ENCODE results near the gene ZNF283.
"Not testable (repeated sequence)": the region's sequence is repeated elsewhere in the genome, so short reads cannot be mapped to it uniquely, and the experiment has no call there.

ZNF283 gene

DNA sequence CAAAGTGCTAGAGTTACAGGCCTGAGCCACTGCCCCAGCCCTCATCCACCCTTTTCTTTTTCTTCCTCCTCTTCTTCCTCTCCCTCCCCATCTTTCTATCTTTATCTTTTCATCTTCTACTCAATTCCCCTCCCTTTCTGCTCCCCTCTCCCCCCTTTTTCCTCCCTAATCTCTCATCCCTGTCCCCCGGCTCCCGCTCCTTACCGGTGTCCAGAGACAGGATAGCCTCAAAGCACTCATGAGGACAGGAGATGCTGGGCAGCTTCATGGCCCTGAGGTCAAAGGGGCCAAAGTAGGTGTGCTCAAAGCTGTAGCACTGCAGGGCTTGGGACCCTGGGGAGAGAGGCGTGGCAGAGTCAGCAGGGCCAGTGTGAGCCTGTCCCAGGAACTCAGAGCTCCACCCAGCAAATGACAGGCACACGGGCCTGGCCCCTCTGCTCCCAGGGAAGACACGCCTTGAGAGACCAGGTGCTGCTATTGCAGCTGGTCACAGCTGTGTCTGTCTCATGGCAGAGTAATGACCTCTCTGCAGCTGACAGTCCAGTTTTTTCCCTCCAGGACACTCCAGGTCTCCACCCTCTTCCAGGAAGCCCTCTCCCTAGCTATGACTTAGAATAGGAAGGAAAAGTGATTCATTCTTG, 27.5 kb upstream of the ZNF283 start:
- DNase-seq (ENCODE audit: low read depth): no peak

DNA sequence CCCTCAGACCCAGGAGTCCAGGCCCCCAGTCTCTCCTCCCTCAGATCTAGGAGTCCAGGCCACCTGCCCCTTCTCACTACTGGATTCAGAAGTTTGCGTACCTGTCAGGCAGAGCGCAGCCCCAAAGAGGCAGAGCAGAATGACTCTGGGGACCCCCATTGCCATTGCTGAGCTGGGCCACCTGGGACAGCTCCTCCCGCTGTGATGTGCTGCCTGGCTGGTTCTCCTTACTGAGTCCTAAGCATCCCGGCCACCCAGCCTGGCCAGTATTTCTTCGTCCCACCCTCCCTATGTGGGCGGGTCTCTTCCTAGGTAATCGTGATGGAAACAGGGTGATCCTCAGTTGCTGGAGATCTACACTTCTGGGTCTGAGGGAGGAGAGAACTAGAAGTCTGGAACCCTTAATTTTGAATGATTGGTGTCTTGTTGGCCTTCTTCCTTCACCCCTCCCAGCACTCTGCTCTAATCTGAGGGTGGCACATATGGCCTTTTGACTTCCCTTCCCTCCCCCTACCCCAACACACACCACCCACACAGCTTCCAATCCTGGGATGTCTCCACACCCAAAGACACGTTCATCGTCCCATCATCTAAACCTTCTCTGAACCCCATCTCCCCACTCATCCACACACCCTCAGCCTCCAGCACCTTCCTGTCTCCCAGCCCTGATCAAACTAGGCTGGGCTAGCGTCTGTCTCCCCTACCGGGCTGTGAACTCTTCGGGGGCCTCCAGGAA, 24.7 kb upstream of the ZNF283 start, which contains the start of gene LYPD5:
TSS of gene LYPD5 (minus strand) at position 232 of the 736 bp plus-strand sequence. CDS start at position 165, 67 bp downstream.
- DNase-seq (ENCODE audit: low read depth): no peak

DNA sequence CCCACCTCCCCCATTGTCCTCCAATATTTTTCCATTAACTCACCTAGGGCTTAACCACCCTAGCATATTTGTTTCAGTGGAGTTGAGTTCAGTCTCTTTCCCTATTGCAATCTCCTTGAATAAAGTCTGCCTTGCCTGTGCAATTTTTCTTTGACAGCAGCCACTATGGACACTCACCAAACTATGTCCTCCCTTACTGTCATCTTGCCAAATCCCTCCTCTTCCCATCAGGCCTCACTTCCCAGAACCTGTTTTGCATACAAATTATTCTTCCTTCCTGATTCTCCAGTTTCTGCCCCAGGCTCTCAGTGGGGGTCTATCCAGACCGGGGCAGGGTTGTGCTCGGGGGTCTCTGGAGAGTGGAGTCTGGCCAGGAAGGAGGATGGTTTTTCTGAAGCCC, 22.7 kb upstream of the ZNF283 start:
- no peak for DNase-seq (ENCODE audit: low read depth)

DNA sequence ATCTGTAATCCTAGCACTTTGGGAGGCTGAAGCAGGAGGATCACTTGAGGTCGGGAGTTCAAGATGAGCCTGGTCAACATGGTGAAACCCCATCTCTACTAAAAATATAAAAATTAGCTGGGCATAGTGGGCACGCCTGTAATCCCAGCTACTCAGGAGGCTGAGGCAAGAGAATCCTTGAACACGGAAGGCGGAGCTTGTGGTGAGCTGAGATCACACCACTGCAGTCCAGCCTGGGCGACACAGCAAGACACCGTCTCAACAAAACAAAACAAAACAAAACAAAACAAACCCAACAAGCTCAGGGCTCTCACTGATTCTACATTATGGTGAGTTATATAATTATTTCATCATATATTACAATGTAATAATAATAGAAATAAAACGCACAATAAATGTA, 20.7 kb upstream of the ZNF283 start:
- not testable (repeated sequence) for DNase-seq (ENCODE audit: low read depth)

DNA sequence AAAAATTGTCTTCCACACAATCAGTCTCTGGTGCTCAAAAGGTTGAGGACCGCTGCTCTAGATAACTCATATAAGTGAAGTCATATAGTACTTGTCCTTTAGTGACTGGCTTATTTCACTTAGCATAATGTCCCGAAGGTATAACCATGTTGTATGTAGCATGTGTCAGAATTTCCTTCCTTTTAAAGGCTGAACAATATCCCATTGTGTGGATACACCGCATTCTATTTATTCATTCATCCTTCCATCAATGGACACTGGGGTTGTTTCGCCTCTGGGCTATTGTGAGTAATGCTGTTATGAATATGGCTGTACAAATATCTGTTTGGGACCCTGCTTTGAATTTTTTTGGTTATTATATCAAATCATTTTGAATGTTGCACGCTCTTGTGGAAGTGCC, 20.3 kb upstream of the ZNF283 start:
- no peak for DNase-seq (ENCODE audit: low read depth)

DNA sequence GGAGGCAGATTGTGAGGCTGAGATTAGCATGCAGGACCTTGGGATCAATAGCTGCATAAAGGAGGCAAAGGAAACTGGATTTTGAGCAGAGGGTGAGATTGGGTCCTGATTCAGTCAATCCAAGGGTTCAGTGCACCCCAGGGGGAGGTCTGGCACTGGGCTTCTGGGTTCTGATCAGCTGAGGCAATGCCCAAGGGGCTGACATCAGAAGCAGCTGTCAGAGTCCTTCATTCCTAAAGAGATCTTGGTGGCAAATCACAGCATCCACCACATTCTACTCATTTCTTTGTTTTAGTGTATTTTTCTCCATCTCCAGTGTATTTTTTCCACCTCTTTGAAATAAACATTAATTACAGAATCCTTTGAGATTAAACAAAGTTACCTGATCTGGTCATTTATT, 19.5 kb upstream of the ZNF283 start:
- DNase-seq (ENCODE audit: low read depth): no peak

DNA sequence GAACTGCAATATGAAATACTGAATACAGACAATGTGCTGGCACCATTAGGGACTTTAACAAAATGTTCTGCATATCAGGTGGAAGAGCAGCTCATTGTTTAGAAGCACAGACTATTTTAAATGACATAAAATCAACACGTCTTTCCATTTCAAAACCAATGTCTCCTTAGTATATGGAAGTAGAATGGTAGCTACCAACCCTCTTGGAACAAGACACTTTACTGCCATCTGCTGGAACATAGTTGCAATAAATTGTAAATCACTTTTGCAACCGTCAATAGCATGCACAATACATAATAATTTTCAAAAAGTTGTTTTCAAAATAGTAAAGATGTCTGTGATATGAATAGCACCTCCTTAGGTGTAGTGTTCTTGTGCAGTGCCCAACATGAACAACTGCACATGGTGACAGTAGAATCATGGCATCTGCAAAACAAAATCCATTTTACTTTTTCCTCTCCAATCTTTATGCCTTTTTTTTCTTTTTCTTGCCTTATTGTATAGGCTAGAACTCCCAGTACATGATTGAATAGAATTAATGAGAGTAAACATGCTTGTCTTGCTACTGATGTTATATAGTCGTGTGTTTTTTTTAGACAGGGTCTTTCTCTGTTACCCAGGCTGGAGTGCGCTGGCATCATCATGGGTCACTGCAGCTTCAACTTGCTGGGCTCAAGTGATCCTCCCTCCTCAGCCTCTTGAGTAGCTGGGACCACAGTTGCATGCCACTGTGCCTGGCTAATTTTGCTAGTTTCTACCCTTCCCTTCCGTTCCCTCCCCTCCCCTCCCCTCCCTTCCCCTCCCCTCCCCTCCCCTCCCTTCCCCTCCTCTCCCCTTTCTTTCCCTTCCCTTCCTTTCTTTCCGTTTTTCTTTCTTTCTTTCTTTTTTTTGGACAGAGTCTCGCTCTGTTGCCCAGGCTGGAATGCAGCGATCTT, 17.1 kb upstream of the ZNF283 start:
- DNase-seq (ENCODE audit: low read depth): no peak

DNA sequence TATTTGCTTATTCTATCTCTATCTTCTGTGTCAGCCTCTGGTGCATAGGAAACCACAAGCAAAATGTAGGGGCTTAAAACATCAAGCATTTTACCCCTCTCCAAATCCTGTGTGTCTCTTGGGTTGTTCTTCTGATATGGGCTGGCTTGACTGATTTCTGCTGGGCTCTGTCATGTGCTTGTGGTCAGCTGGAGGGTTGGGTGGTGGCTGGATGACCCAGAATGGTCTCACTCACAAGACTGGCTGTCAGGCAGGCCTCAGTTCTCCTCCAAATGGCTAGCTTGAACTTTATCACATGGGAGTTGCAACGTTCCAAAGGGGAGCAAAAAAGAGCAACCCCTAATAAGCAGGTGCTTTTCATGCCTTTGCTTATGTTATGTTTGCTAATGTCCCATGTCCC, 15.3 kb upstream of the ZNF283 start:
- no peak for DNase-seq (ENCODE audit: low read depth)

DNA sequence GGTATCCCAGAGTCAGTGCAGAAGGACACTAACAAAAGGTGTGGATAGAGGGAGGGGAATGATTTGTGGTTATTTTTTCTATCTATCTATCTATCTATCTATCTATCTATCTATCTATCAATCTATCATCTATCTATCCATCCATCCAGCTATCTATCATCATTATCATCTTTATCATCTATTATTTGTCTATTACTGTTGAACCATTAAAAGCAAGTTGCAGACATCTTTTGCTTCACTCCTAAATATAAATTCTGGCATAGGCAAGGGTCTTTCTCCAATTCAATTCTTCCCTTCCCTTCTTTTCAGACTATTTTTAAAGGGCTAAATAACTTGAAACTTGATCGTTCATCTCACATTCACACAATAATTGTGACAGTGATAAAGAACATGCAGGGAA, 14.9 kb upstream of the ZNF283 start:
- no peak for DNase-seq (ENCODE audit: low read depth)

DNA sequence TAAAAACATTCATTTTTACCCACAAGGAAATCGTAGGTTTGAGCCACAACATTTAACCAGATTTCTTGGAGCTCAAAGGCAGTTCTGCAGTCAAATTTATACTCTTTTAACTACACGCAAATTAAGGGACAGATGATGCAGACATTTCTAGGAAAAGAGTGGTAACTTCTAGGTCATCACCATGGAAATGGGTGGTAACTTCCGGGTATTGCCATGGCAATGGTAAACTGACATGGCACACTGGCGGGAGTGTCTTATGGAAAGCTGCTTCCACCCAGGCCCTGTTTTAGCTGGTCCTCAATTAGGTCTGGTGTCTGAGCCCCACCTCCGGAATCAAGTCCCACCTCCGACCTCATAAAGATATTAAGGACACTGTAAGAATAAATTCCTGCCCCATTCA, 14.4 kb upstream of the ZNF283 start:
- DNase-seq (ENCODE audit: low read depth): no peak

DNA sequence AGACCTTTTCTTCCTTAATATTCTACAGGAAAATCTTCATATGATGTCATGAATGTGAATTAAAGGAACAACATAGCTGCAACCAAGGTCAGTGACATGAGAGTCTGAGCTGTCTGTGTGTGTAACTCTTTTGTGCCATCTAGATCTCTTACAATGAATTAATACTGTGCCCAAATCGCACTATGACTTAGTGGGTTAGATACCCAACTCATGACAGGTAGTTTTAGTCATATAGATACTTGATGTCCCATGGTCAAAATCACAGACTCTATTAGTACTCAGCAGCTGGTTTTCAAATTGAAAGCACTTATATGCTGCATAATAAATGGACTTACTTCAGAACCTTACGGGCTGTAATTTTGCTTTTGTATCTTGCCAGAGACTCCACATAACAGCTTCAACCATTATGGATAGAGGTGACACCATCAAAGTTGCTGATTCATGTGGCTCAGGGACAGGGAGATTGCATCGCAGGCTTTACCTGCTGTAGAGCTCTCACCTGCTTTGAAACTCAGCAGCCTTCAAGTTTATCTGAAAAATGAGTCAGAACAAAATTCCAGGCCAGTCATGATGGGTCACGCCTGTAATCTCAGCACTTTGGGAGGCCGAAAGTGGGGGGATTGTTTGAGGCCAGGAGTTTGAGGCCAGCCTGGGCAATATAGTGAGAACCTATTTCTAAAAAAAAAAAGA, 12.3 kb upstream of the ZNF283 start:
- no peak for DNase-seq (ENCODE audit: low read depth)

DNA sequence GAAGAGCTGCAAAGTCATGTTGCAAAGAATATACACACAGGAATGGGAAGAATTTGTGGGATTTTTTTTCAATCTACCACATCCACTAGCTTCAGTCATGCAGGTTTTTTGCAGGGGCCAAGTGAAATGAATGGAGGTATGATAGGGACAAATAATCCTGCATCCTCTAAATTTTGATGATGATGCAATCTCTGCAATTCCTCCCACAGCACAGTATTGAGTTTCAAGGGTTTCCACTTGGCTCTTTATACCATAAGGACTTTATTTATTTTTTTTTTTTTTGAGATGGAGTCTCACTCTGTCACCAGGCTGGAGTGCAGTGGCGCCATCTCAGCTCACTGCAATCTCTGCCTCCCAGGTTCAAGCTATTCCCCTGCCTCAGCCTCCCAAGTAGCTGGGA, 9.7 kb upstream of the ZNF283 start:
- DNase-seq (ENCODE audit: low read depth): not testable (repeated sequence)

DNA sequence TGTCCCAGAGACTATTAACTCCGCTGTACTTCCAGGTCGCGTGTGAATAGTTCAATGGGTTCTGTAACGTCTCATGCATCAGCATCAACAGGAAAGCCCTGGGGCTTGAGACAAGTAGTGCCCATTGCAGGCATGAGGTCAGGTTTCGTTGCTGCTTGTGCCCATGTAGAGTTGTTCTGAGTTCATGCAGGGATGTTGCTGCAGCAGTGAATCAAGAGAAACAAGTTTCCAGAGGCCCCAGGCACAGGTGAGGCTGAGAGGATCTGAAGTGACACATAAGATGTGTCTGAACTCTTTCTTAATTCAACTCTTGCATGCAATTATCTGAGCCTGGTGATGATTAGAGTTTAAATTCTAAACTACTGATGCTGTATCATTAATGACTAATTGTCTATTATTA, 8.6 kb upstream of the ZNF283 start:
- no peak for DNase-seq (ENCODE audit: low read depth)

DNA sequence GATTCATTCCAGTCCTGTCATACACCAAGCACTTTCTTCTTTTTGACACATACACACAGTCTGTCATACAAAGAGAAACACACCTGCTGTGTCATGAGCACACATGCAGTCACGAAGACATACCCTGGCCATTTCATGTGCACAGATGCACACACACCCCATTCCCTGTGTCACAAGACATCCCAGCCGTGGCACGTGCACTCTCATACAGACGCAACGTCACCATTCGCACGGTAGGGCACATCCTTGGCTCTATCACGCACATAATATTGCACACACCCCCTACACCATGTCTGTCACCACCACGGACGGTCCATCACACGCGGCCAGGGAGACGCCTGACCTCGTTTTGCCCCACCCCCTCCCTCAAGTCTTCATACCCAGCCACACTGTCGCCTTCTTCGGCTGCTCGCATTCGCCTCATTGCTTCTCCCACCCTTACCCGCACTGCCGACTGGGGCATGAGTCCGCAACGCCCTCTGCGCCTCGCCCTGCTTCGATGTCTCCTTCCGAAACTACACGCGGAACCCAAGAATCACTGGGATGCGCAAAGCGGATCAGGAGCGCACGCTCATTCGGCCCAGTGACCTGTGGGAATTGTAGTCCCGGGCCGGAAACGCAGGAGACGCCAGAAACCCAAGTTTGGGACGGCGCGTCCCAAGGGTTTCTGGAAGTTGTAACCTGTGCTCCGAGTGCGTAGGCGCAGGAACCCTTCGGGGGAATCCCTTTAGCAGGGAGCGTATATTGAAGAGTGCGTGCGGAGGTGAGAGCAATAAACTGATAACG, 6.8 kb upstream of the ZNF283 start:
- DNase-seq (ENCODE audit: low read depth): no peak

DNA sequence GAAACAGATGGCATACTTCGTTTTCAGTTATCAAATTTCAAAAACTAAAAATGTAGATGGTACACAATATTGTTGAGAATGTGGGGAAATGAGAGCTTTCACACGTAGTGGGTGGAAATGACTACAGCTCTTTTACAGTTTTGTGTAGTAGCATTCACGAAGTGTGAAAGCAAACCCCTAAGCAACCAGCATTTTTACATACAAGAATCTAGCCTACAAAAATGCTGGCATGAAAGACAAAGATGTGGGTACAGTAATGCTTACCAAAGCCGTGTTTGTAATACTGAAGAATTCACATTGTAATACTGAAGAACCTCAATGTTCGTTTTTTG, 6.3 kb upstream of the ZNF283 start:
- no peak for DNase-seq (ENCODE audit: low read depth)

DNA sequence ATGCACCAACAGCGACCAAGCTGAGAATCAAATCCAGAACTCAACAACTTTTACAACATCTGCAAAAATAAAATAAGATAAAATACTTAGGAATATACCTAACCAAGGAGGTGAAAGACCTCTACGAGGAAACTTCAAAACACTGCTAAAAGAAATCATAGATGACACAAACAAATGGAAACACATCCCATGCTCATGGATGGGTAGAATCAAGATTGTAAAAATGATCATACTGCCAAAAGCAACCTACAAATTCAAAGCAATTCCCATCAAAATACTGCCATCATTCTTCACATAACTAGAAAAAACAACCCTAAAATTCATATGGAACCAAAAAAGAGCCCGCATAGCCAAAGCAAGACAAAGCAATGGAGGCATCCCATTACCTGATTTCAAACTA, 3.3 kb upstream of the ZNF283 start:
- not testable (repeated sequence) for DNase-seq (ENCODE audit: low read depth)

DNA sequence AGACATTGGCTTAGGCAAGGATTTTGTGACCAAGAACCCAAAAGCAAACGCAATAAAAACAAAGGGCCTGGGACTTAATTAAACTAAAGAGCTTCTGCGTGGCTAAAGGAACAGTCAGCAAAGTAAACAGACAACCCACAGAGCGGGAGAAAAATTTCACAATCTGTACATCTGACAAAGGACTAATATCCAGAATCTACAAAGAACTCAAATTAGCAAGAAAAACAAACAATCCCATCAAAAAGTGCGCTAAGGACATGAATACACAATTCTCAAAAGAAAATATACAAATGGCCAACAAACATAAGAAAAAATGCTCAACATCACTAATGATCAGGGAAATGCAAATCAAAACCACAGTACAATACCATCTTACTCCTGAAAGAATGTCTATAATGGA, 2.5 kb upstream of the ZNF283 start:
- DNase-seq (ENCODE audit: low read depth): not testable (repeated sequence)

DNA sequence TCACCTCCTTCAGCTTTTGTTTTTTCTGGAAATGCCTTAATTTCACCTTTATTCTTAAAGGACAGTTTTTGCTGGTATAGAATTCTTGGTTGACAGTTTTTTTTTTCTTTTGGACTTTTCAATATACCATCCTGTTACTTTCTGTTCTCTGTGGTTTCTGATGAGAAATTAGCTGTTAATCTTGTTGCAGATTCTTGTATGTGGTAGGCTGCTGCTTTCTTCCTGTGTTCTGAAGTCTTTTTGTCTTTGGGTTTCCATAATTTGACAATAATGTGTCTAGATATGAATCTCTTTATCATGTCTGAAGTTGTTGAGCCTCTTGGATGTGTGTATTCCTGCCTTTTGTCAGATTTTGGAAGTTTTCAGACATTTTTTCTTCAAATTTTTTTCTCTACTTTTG, 12.0 kb downstream of the ZNF283 start:
- DNase-seq (ENCODE audit: low read depth): no peak

DNA sequence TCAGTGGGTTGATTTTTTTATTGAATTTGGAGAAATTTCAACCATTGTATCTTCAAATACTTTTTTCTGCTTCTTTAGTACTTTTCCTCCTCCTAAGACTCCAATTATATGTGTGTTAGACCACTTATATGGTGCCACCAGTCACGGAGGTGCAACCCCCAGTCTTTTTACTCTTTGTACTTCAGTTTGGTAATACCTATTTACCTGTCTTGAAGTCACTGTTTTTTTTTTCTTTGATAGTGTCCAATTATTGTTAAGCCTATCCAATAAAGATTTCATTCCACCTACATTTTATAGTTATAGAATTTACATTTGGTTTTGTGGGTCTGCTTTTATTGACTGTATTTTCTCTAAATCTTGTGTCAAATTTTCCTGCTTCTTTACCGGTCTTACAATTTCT, 14.9 kb downstream of the ZNF283 start:
- no peak for DNase-seq (ENCODE audit: low read depth)

DNA sequence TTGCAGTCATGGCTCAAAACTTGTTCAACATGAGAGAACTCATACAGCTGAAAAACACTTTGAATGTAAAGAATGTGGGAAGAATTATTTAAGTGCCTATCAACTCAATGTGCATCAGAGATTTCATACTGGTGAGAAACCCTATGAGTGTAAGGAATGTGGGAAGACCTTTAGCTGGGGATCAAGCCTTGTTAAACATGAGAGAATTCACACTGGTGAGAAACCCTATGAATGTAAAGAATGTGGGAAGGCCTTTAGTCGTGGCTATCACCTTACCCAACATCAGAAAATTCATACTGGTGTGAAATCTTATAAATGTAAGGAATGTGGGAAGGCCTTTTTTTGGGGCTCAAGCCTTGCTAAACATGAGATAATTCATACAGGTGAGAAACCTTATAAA, 20.1 kb downstream of the ZNF283 start:
- DNase-seq (ENCODE audit: low read depth): no peak

DNA sequence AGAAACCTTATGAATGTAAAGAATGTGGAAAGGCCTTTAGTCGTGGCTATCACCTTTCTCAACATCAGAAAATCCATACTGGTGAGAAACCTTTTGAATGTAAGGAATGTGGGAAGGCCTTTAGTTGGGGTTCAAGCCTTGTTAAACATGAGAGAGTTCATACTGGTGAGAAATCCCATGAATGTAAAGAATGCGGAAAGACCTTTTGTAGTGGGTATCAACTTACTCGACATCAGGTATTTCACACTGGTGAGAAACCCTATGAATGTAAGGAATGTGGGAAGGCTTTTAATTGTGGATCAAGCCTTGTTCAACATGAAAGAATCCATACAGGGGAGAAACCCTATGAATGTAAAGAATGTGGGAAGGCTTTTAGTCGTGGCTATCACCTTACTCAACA, 20.8 kb downstream of the ZNF283 start:
- DNase-seq (ENCODE audit: low read depth): no peak

DNA sequence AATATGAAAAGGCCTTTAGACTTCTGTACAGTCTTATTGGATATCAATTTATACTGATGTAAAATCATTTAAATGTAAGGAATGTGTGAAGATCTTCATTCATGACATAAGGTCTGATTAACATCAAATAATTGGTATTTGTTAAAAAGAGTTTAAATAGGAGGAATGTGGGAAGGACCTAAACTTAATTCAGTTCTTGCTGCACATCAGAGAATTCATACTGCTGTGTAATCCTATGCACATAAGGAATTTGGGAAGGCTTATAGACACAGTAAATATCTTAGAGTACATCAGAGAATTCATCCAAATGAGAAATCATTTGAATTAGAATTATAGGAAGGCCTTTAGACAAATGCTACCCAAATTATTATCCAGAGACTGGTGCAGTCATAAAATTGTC, 21.7 kb downstream of the ZNF283 start:
- DNase-seq (ENCODE audit: low read depth): no peak

Data from stimulated activated CD8-positive, alpha-beta memory T cell treated with anti-CD3 and anti-CD28 coated beads, Interleukin-15, amount 100 ng/mL, for 24 hours (primary cell).